ENCODE results near the gene INHA.

GRCh38 chr2:219523031-219523671 is 49.0 kb upstream of the INHA start:
- no peak for TF ChIP-seq CTCF (IDR thresholded peaks at IDR 0.05)
- no peak for TF ChIP-seq POLR2A (IDR thresholded peaks at IDR 0.05)
- no peak for TF ChIP-seq EP300 (IDR thresholded peaks at IDR 0.05)
